ENCODE results near the gene IRF4.

DNA sequence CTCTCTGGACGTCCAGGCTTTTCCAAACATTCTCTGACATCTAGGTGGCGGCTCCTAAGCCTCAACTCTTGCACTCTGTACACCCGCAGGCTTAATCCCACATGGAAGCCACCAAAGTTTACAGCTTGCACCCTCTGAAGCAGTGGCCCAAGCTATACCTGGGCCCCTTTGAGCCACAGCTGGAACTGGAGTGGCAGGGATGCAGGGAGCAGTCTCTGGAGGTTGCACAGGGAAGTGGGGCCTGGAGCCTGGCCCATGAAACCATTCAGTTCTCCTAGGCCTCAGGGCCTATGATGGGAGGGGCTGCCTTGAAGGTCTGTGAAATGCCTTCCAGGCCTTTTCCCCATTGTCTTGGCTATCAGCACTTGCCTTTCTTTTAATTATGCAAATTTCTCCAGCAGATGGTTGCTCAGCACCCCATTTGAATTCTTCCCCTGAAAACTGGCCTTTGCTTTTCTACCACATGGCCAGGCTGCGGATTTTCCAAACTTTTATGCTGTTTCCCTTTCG lies 64.9 kb downstream of the IRF4 start:
- TF ChIP-seq CTCF (IDR thresholded peaks at IDR 0.05): no peak
- no peak for TF ChIP-seq POLR2AphosphoS5 (IDR thresholded peaks at IDR 0.05; ENCODE audit: insufficient read depth in 1 of 2, low read depth in 1 of 2)
- no peak for TF ChIP-seq POLR2A (IDR thresholded peaks at IDR 0.05)
